DND-41 (cell line): ENCODE data around the gene KCNAB3.

Experiments used
- CTCF ChIP-seq: IDR thresholded peaks from 2 replicates; pipeline ENCODE4 v1.5.1; 2012; ENCODE audit warnings: borderline replicate concordance, low read length, moderate library complexity, mild to moderate bottlenecking; ENCODE audit not compliant: poor library complexity, severe bottlenecking; ENCODE audit errors: extremely low read depth
- EZH2 ChIP-seq: IDR thresholded peaks from 3 replicates; pipeline ENCODE4 v1.6.1; 2012; ENCODE audit warnings: borderline replicate concordance, low read depth, mild to moderate bottlenecking, moderate library complexity, low read length, inconsistent platforms; ENCODE audit not compliant: severe bottlenecking

- TF ChIP-seq CTCF (no peak), EZH2 (no peak)
Measured at GRCh38 chr17:7894226-7894625, 35.4 kb downstream of the KCNAB3 start.
